NB4 (cell line): ENCODE results near the gene CLTRN.
"Not testable (repeated sequence)": the region's sequence is repeated elsewhere in the genome, so short reads cannot be mapped to it uniquely, and the experiment has no call there.

ENCODE experiments used
- MYC ChIP-seq: IDR thresholded peaks from 2 replicates; pipeline ENCODE4 v1.6.1; 2011; ENCODE audit warnings: low read depth, low read length
- POLR2A ChIP-seq: IDR thresholded peaks from 2 replicates; pipeline ENCODE4 v1.6.1; 2011; ENCODE audit warnings: mild to moderate bottlenecking; ENCODE audit not compliant: insufficient read length; ENCODE audit errors: extremely low read depth
- TF ChIP-seq, protein P1 (sequence below): IDR thresholded peaks from one replicate; pipeline ENCODE4 v1.5.1; 2012; ENCODE audit warnings: low read depth, low read length
- TF ChIP-seq, protein P2 (sequence below): IDR thresholded peaks from 2 replicates; pipeline ENCODE4 v1.6.1; 2011; ENCODE audit warnings: low read depth, low read length

DNA sequence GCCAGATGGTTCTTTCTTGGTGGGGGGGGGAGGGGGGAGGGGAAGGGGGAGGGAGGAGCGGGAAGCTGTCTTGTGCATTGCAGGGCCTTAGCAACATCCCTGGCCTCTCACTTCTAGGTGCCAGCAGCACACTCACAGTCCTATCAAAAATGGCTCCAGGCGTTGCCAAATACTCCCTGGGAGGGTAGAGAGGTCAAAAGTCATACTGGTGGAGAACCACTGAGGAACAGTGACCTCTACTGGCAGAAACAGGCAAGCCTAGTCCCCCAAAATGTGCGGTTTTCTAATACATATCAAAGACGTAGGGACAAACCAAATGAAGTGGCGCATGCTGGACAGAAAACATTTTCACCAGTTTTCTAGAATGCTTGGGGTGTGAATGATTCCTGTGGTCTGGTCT lies 17.1 kb downstream of the CLTRN start:
- TF ChIP-seq, protein P1, sequence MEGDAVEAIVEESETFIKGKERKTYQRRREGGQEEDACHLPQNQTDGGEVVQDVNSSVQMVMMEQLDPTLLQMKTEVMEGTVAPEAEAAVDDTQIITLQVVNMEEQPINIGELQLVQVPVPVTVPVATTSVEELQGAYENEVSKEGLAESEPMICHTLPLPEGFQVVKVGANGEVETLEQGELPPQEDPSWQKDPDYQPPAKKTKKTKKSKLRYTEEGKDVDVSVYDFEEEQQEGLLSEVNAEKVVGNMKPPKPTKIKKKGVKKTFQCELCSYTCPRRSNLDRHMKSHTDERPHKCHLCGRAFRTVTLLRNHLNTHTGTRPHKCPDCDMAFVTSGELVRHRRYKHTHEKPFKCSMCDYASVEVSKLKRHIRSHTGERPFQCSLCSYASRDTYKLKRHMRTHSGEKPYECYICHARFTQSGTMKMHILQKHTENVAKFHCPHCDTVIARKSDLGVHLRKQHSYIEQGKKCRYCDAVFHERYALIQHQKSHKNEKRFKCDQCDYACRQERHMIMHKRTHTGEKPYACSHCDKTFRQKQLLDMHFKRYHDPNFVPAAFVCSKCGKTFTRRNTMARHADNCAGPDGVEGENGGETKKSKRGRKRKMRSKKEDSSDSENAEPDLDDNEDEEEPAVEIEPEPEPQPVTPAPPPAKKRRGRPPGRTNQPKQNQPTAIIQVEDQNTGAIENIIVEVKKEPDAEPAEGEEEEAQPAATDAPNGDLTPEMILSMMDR: not testable (repeated sequence)
- TF ChIP-seq, protein P2, sequence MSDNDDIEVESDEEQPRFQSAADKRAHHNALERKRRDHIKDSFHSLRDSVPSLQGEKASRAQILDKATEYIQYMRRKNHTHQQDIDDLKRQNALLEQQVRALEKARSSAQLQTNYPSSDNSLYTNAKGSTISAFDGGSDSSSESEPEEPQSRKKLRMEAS: not testable (repeated sequence)
- not testable (repeated sequence) for TF ChIP-seq POLR2A, MYC
